Uterus (tissue), 2 donors: Measurements from ENCODE around the gene LRP1B.

ENCODE experiments used
- POLR2A ChIP-seq, 2 donors: fragments of 450-650 bp; IDR thresholded peaks; one replicate each; pipeline ENCODE4 v1.6.1; 2016; ENCODE audit warnings: antibody characterized with exemption in 2 of 2, mild to moderate bottlenecking in 1 of 2, moderate library complexity in 1 of 2
- TF ChIP-seq, protein P1 (sequence below), 4 experiments: fragments of 200-600 bp in 2 of 4; fragments of 450-650 bp in 2 of 4; sonication (generic) in 2 of 4; IDR thresholded peaks; one replicate each; pipeline ENCODE4 v1.5.1; 2016 to 2019; ENCODE audit warnings: antibody characterized with exemption in 4 of 4, mild to moderate bottlenecking in 2 of 4, moderate library complexity in 1 of 4

- TF ChIP-seq, protein P1, sequence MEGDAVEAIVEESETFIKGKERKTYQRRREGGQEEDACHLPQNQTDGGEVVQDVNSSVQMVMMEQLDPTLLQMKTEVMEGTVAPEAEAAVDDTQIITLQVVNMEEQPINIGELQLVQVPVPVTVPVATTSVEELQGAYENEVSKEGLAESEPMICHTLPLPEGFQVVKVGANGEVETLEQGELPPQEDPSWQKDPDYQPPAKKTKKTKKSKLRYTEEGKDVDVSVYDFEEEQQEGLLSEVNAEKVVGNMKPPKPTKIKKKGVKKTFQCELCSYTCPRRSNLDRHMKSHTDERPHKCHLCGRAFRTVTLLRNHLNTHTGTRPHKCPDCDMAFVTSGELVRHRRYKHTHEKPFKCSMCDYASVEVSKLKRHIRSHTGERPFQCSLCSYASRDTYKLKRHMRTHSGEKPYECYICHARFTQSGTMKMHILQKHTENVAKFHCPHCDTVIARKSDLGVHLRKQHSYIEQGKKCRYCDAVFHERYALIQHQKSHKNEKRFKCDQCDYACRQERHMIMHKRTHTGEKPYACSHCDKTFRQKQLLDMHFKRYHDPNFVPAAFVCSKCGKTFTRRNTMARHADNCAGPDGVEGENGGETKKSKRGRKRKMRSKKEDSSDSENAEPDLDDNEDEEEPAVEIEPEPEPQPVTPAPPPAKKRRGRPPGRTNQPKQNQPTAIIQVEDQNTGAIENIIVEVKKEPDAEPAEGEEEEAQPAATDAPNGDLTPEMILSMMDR (IDR thresholded peaks at IDR 0.05) = no peak
- TF ChIP-seq POLR2A (IDR thresholded peaks at IDR 0.05) = no peak
Measured at GRCh38 chr2:141928476-141928875, 202.3 kb downstream of the LRP1B start.
